Keratinocyte (primary cell): ENCODE results near the gene SLC12A3. TPM values are rescaled to one million over a fixed set of nuclear protein-coding genes. Genes with fewer than 3 reads are reported as not detected.

Experiments used
- DNase-seq: peaks from one replicate; pipeline ENCODE4 v3.0.0-alpha.2; 2011; ENCODE audit warnings: low read depth, missing footprints, low spot score
- FAIRE-seq: peaks from 2 replicates; lab custom pipeline; 2011; peaks lifted over from hg19 to GRCh38; lab: Jason Lieb, UNC
- H2AFZ ChIP-seq: 2 replicates; pipeline ENCODE4 v1.6.0; 2012; ENCODE audit warnings: low read length, control low read depth, inconsistent platforms; ENCODE audit not compliant: control insufficient read depth
- H3K27ac ChIP-seq: 2 replicates; pipeline ENCODE4 v1.5.1; 2011; ENCODE audit warnings: low read length; ENCODE audit not compliant: control insufficient read depth, insufficient read depth
- H3K27me3 ChIP-seq: 3 replicates; pipeline ENCODE4 v1.6.0; 2011; ENCODE audit warnings: low read length; ENCODE audit not compliant: control insufficient read depth, insufficient read depth; ENCODE audit errors: extremely low read depth
- H3K36me3 ChIP-seq, 2 experiments: 2 replicates in 1 of 2; 3 replicates in 1 of 2; pipeline ENCODE4 v1.5.1; 2011; ENCODE audit warnings: low read length in 2 of 2, mild to moderate bottlenecking in 1 of 2; ENCODE audit not compliant: control insufficient read depth in 2 of 2, insufficient read depth in 2 of 2; ENCODE audit errors: extremely low read depth in 1 of 2
- H3K4me1 ChIP-seq: 3 replicates; pipeline ENCODE4 v1.5.1; 2011; ENCODE audit warnings: low read length; ENCODE audit not compliant: control insufficient read depth, insufficient read depth; ENCODE audit errors: extremely low read depth
- H3K4me2 ChIP-seq: 3 replicates; pipeline ENCODE4 v1.6.0; 2011; ENCODE audit warnings: low read depth, low read length; ENCODE audit not compliant: control insufficient read depth, insufficient read depth; ENCODE audit errors: extremely low read depth
- H3K4me3 ChIP-seq, 3 experiments: fragments of 200-600 bp in 1 of 3; sonication (generic) in 1 of 3; 2 replicates in 2 of 3; 3 replicates in 1 of 3; pipeline ENCODE4 v1.5.1; 2011 to 2016; ENCODE audit warnings: low read length in 3 of 3, mild to moderate bottlenecking in 3 of 3, control low read depth in 2 of 3, inconsistent platforms in 1 of 3, low read depth in 1 of 3, mixed read lengths in 1 of 3, mixed run types in 1 of 3, moderate library complexity in 1 of 3; ENCODE audit not compliant: control insufficient read depth in 2 of 3, insufficient read depth in 2 of 3; ENCODE audit errors: extremely low read depth in 1 of 3
- H3K79me2 ChIP-seq: 2 replicates; pipeline ENCODE4 v1.6.0; 2012; ENCODE audit warnings: low read length; ENCODE audit not compliant: control insufficient read depth, insufficient read depth
- H3K9ac ChIP-seq: 3 replicates; pipeline ENCODE4 v1.6.0; 2011; ENCODE audit warnings: low read length; ENCODE audit not compliant: control insufficient read depth, insufficient read depth; ENCODE audit errors: extremely low read depth
- H3K9me1 ChIP-seq: 3 replicates; pipeline ENCODE4 v1.6.0; 2011; ENCODE audit warnings: low read length; ENCODE audit not compliant: control insufficient read depth, insufficient read depth; ENCODE audit errors: extremely low read depth
- H3K9me3 ChIP-seq: 2 replicates; pipeline ENCODE4 v1.5.1; 2012; ENCODE audit warnings: low read depth, low read length; ENCODE audit not compliant: control insufficient read depth
- H4K20me1 ChIP-seq: 3 replicates; pipeline ENCODE4 v1.6.0; 2011; ENCODE audit warnings: low read length; ENCODE audit not compliant: control insufficient read depth, insufficient read depth; ENCODE audit errors: extremely low read depth
- CTCF ChIP-seq, 3 experiments: IDR thresholded peaks in 1 of 3; conservative IDR thresholded peaks in 1 of 3; optimal IDR thresholded peaks in 1 of 3; 2 replicates in 2 of 3; 3 replicates in 1 of 3; pipeline versions ENCODE3 to v1.5.1; 2011; ENCODE audit warnings: low read length in 3 of 3, mild to moderate bottlenecking in 3 of 3, moderate library complexity in 2 of 3, control low read depth in 1 of 3, inconsistent platforms in 1 of 3; ENCODE audit not compliant: insufficient read depth in 2 of 3; ENCODE audit errors: extremely low read depth in 1 of 3
- EZH2 ChIP-seq: IDR thresholded peaks from one replicate; pipeline ENCODE4 v1.6.1; 2012; ENCODE audit warnings: inconsistent platforms, mild to moderate bottlenecking, low read length, moderate library complexity
- dilution Hi-C: fragments of 300-500 bp; cut with MboI; formaldehyde crosslinking; loops from one replicate; pipeline ENCODE4 v1.7.0; 2020; ENCODE audit warnings: low sequenced_read_pairs; ENCODE audit not compliant: extremely low pct_ligation_motif_present
- polyA plus RNA-seq, 5 experiments: library from polyadenylated mRNA; depleted of rRNA in 3 of 5; stranded (reverse) in 3 of 5; stranded (forward) in 1 of 5; unstranded in 1 of 5; fragments of >200 nt; gene quantifications; 1 replicate in 1 of 5; 2 replicates in 3 of 5; 3 replicates in 1 of 5; pipeline versions ENCODE4 v1.2.1 to v1.2.3, GENCODE V29; 2011 to 2012; ENCODE audit warnings: missing spikeins in 2 of 5, low read depth in 1 of 5, low replicate concordance in 1 of 5

SLC12A3 gene
- polyA plus RNA-seq, 1 donor (not counting 4 experiments of a cell fraction or from before 2014, with no cell fraction given): not detected

DNA sequence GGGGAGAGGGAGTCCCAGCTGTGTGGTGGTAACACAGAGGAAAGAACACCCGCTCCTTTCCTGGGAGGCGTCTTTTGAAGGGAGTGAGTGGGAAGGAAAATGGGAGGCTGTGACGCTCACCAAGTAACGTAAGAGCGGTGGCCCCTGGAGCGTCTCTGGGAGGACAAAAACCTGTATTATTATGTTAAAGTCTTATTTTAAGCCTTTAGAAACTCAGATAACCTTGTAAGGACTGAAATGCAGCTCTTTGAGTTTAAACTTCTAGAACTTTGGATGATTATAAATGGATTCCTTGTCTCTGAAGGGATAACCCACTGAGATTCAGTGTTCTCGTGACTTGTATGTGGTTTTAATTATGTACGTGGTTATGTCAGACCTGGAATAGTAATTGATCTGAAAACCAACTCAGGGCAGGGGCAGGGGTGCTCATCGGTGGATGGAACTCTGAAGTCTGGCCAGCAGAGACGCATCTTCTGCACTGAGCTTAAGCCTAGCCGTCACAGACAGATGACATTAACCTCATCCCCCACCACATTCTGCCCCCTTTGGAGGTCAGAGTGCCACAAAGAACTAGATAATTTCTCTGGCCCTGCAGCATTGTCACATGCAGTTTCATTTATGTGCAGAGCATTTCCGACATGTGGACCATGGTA is 41.8 kb upstream of the SLC12A3 start:
- H3K4me2 ChIP-seq: no peak overlapping the region
- no peak overlapping the region for H2AFZ ChIP-seq
- no peak overlapping the region for H3K4me3 ChIP-seq
- H3K9me1 ChIP-seq: no peaks in the 10 kb centered on the region
- TF ChIP-seq CTCF (optimal IDR thresholded peaks at IDR 0.05 in 1 of 3, IDR thresholded peaks at IDR 0.05 in 1 of 3, conservative IDR thresholded peaks at IDR 0.05 in 1 of 3; ENCODE audit: extremely low read depth in 1 of 3, insufficient read depth in 2 of 3, low read length in 3 of 3) (no peak), EZH2 (no peak)
- no peak overlapping the region for H3K9ac ChIP-seq
- H3K27me3 ChIP-seq: no peaks in the 10 kb centered on the region
- FAIRE-seq (no peak), DNase-seq (no peak)
- H4K20me1 ChIP-seq: no peaks in the 10 kb centered on the region
- peaks cover 14 to 34% of the 10 kb centered on the region in 2 experiments for H3K36me3 ChIP-seq
- H3K79me2 ChIP-seq: no peaks in the 10 kb centered on the region
- no peak overlapping the region for H3K27ac ChIP-seq
- no peaks in the 10 kb centered on the region for H3K4me1 ChIP-seq
- dilution Hi-C loops: no loop called here
- no peaks in the 10 kb centered on the region for H3K9me3 ChIP-seq

DNA sequence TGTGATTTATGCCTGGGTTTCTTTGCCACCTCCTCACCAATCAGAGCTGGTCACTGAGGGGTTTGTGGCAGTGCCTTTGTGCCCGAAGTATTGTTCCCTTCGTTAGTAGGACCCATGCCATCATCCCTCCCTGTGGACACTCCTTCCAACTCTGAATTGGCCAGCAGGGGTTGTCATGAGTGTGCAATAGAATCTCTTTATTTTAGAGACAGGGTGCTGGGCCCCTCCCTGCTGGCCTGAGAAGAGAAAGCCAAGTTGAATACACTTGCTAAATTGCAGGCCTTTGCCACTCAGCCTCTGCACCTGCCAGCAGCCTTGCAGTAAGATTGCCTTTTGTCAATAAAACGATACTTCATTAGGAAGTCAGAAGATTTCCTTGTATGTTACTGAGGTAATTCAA is 40.7 kb upstream of the SLC12A3 start:
- TF ChIP-seq CTCF (optimal IDR thresholded peaks at IDR 0.05 in 1 of 3, IDR thresholded peaks at IDR 0.05 in 1 of 3, conservative IDR thresholded peaks at IDR 0.05 in 1 of 3; ENCODE audit: extremely low read depth in 1 of 3, insufficient read depth in 2 of 3, low read length in 3 of 3): no peak
- no peak for TF ChIP-seq EZH2
- no peak for FAIRE-seq

More for the DNA sequence above, 40.7 kb upstream of the SLC12A3 start:
- Histone ChIP-seq H2AFZ (no peak overlapping the region), H3K9me3 (no peaks in the 10 kb centered on the region), H3K4me2 (no peak overlapping the region), H3K27me3 (no peaks in the 10 kb centered on the region), H3K9me1 (no peaks in the 10 kb centered on the region), H3K4me1 (no peaks in the 10 kb centered on the region), H4K20me1 (no peaks in the 10 kb centered on the region), H3K36me3 (peaks cover 17 to 40% of the 10 kb centered on the region in 2 experiments), H3K9ac (no peak overlapping the region), H3K4me3 (no peak overlapping the region), H3K79me2 (no peaks in the 10 kb centered on the region), H3K27ac (no peak overlapping the region)
- dilution Hi-C loops: no loop called here
- DNase-seq: no peak
